Activated naive CD8-positive, alpha-beta T cell (primary cell): ENCODE data around the gene ZC2HC1C.

Experiments used
- H3K27ac Mint-ChIP-seq: one replicate; pipeline ENCODE4 v1.8.0; 2021; ENCODE audit warnings: mixed read lengths
- H3K27me3 Mint-ChIP-seq: one replicate; pipeline ENCODE4 v1.8.0; 2021; ENCODE audit warnings: mixed read lengths
- H3K36me3 Mint-ChIP-seq: one replicate; pipeline ENCODE4 v1.8.0; 2021; ENCODE audit warnings: mixed read lengths
- H3K4me1 Mint-ChIP-seq: one replicate; pipeline ENCODE4 v1.8.0; 2021; ENCODE audit warnings: low read depth, mixed read lengths
- H3K4me3 Mint-ChIP-seq: one replicate; pipeline ENCODE4 v1.8.0; 2021; ENCODE audit warnings: mild to moderate bottlenecking, mixed read lengths
- H3K9me3 Mint-ChIP-seq: one replicate; pipeline ENCODE4 v1.8.0; 2021; ENCODE audit warnings: low read depth, mixed read lengths

Gene ZC2HC1C

GRCh38 chr14:75069121-75069810 lies at the start of gene ZC2HC1C:
ZC2HC1C (plus strand) TSS chr14:75069641; CDS start chr14:75070574, 933 bp downstream.
- Mint-ChIP-seq H3K27me3 (no peaks in the 10 kb centered on the region), H3K27ac (peak within 1 kb of the TSS; percentile 58), H3K9me3 (no peaks in the 10 kb centered on the region), H3K4me1 (peaks cover 8% of the 10 kb centered on the region), H3K36me3 (no peaks in the 10 kb centered on the region), H3K4me3 (peak within 1 kb of the TSS; percentile 27)

GRCh38 chr14:75022655-75023054 lies 46.8 kb upstream of the ZC2HC1C start:
- no peak overlapping the region for H3K27ac Mint-ChIP-seq
- H3K4me3 Mint-ChIP-seq, result no peak overlapping the region
- H3K27me3 Mint-ChIP-seq, result no peaks in the 10 kb centered on the region
- no peaks in the 10 kb centered on the region for H3K4me1 Mint-ChIP-seq
- H3K36me3 Mint-ChIP-seq, result peaks cover 9% of the 10 kb centered on the region
- H3K9me3 Mint-ChIP-seq, result no peaks in the 10 kb centered on the region

GRCh38 chr14:75023108-75023507 lies 46.3 kb upstream of the ZC2HC1C start:
- Mint-ChIP-seq H3K27me3 (no peaks in the 10 kb centered on the region), H3K36me3 (peaks cover 9% of the 10 kb centered on the region), H3K4me3 (no peak overlapping the region), H3K4me1 (no peaks in the 10 kb centered on the region), H3K27ac (no peak overlapping the region), H3K9me3 (no peaks in the 10 kb centered on the region)

- Mint-ChIP-seq H3K9me3 (no peaks in the 10 kb centered on the region), H3K36me3 (peaks cover 6% of the 10 kb centered on the region), H3K4me1 (no peaks in the 10 kb centered on the region), H3K4me3 (no peak overlapping the region), H3K27ac (no peak overlapping the region), H3K27me3 (no peaks in the 10 kb centered on the region)
Observed at GRCh38 chr14:75025082-75025481, 44.4 kb upstream of the ZC2HC1C start.

GRCh38 chr14:75025876-75026275 lies 43.6 kb upstream of the ZC2HC1C start:
- H3K4me1 Mint-ChIP-seq, result no peaks in the 10 kb centered on the region
- H3K4me3 Mint-ChIP-seq, result no peak overlapping the region
- H3K27ac Mint-ChIP-seq, result no peak overlapping the region
- no peaks in the 10 kb centered on the region for H3K27me3 Mint-ChIP-seq
- H3K36me3 Mint-ChIP-seq, result peaks cover 10% of the 10 kb centered on the region
- H3K9me3 Mint-ChIP-seq, result no peaks in the 10 kb centered on the region

- Mint-ChIP-seq H3K9me3 (no peaks in the 10 kb centered on the region), H3K27ac (no peak overlapping the region), H3K4me3 (no peak overlapping the region), H3K36me3 (peaks cover 20% of the 10 kb centered on the region), H3K4me1 (no peaks in the 10 kb centered on the region), H3K27me3 (no peaks in the 10 kb centered on the region)
Observed at GRCh38 chr14:75030147-75030546, 39.3 kb upstream of the ZC2HC1C start.

GRCh38 chr14:75032939-75033338 lies 36.5 kb upstream of the ZC2HC1C start:
- no peaks in the 10 kb centered on the region for H3K9me3 Mint-ChIP-seq
- no peaks in the 10 kb centered on the region for H3K27me3 Mint-ChIP-seq
- no peaks in the 10 kb centered on the region for H3K4me1 Mint-ChIP-seq
- no peak overlapping the region for H3K4me3 Mint-ChIP-seq
- H3K36me3 Mint-ChIP-seq, result peaks cover 28% of the 10 kb centered on the region
- no peak overlapping the region for H3K27ac Mint-ChIP-seq

- no peak overlapping the region for H3K27ac Mint-ChIP-seq
- no peaks in the 10 kb centered on the region for H3K27me3 Mint-ChIP-seq
- no peaks in the 10 kb centered on the region for H3K9me3 Mint-ChIP-seq
- no peak overlapping the region for H3K4me3 Mint-ChIP-seq
- peaks cover 20% of the 10 kb centered on the region for H3K36me3 Mint-ChIP-seq
- H3K4me1 Mint-ChIP-seq, result peaks cover 24% of the 10 kb centered on the region
Observed at GRCh38 chr14:75040507-75040906, 28.9 kb upstream of the ZC2HC1C start.

- no peak overlapping the region for H3K4me3 Mint-ChIP-seq
- H3K27ac Mint-ChIP-seq, result no peak overlapping the region
Observed at GRCh38 chr14:75040959-75041358, 28.5 kb upstream of the ZC2HC1C start.

GRCh38 chr14:75041613-75042012 lies 27.8 kb upstream of the ZC2HC1C start:
- H3K27me3 Mint-ChIP-seq, result no peaks in the 10 kb centered on the region
- H3K4me1 Mint-ChIP-seq, result peaks cover 32% of the 10 kb centered on the region
- peaks cover 22% of the 10 kb centered on the region for H3K36me3 Mint-ChIP-seq

More at GRCh38 chr14:75040959-75041358, 28.5 kb upstream of the ZC2HC1C start:
- H3K27me3 Mint-ChIP-seq, result no peaks in the 10 kb centered on the region
- H3K36me3 Mint-ChIP-seq, result peaks cover 18% of the 10 kb centered on the region
- H3K4me1 Mint-ChIP-seq, result peaks cover 27% of the 10 kb centered on the region
- H3K9me3 Mint-ChIP-seq, result no peaks in the 10 kb centered on the region

GRCh38 chr14:75042035-75042434 lies 27.4 kb upstream of the ZC2HC1C start:
- no peaks in the 10 kb centered on the region for H3K9me3 Mint-ChIP-seq
- H3K27ac Mint-ChIP-seq, result no peak overlapping the region
- H3K36me3 Mint-ChIP-seq, result peaks cover 22% of the 10 kb centered on the region
- peaks cover 36% of the 10 kb centered on the region for H3K4me1 Mint-ChIP-seq
- no peak overlapping the region for H3K4me3 Mint-ChIP-seq
- no peaks in the 10 kb centered on the region for H3K27me3 Mint-ChIP-seq

More at GRCh38 chr14:75041613-75042012, 27.8 kb upstream of the ZC2HC1C start:
- H3K27ac Mint-ChIP-seq, result no peak overlapping the region
- H3K9me3 Mint-ChIP-seq, result no peaks in the 10 kb centered on the region
- no peak overlapping the region for H3K4me3 Mint-ChIP-seq

- Mint-ChIP-seq H3K36me3 (peaks cover 29% of the 10 kb centered on the region), H3K27me3 (no peaks in the 10 kb centered on the region), H3K4me1 (peaks cover 54% of the 10 kb centered on the region), H3K27ac (no peak overlapping the region), H3K9me3 (no peaks in the 10 kb centered on the region), H3K4me3 (peak overlapping the region; percentile 13)
Observed at GRCh38 chr14:75044322-75044721, 25.1 kb upstream of the ZC2HC1C start.

GRCh38 chr14:75044752-75045151 lies 24.7 kb upstream of the ZC2HC1C start:
- Mint-ChIP-seq H3K27me3 (no peaks in the 10 kb centered on the region), H3K27ac (no peak overlapping the region), H3K36me3 (peaks cover 31% of the 10 kb centered on the region), H3K4me3 (no peak overlapping the region), H3K4me1 (peaks cover 58% of the 10 kb centered on the region), H3K9me3 (no peaks in the 10 kb centered on the region)

GRCh38 chr14:75046275-75046674 lies 23.2 kb upstream of the ZC2HC1C start:
- Mint-ChIP-seq H3K4me1 (peaks cover 70% of the 10 kb centered on the region), H3K4me3 (no peak overlapping the region), H3K27ac (no peak overlapping the region), H3K36me3 (peaks cover 31% of the 10 kb centered on the region), H3K27me3 (no peaks in the 10 kb centered on the region), H3K9me3 (no peaks in the 10 kb centered on the region)

GRCh38 chr14:75046899-75047298 lies 22.5 kb upstream of the ZC2HC1C start:
- H3K27me3 Mint-ChIP-seq, result no peaks in the 10 kb centered on the region
- H3K27ac Mint-ChIP-seq, result no peak overlapping the region
- H3K4me3 Mint-ChIP-seq, result no peak overlapping the region
- peaks cover 74% of the 10 kb centered on the region for H3K4me1 Mint-ChIP-seq
- H3K36me3 Mint-ChIP-seq, result peaks cover 31% of the 10 kb centered on the region
- H3K9me3 Mint-ChIP-seq, result no peaks in the 10 kb centered on the region

- peak overlapping the region; percentile 22 for H3K27ac Mint-ChIP-seq
- no peaks in the 10 kb centered on the region for H3K27me3 Mint-ChIP-seq
- H3K4me3 Mint-ChIP-seq, result no peak overlapping the region
- peaks cover 72% of the 10 kb centered on the region for H3K4me1 Mint-ChIP-seq
- no peaks in the 10 kb centered on the region for H3K9me3 Mint-ChIP-seq
- peaks cover 29% of the 10 kb centered on the region for H3K36me3 Mint-ChIP-seq
Observed at GRCh38 chr14:75047506-75047905, 21.9 kb upstream of the ZC2HC1C start.
